MCF 10A (cell line): Measurements from ENCODE around the gene ZNF358. TPM values are rescaled to one million over a fixed set of nuclear protein-coding genes. Genes with fewer than 3 reads are reported as not detected.
A peak's percentile ranks its signal among the peaks of the same experiment; 100 is the strongest.

Experiments used
- BruUV-seq: library from RNA; stranded (reverse); fragments of 400-500 nt; replicated peaks from 2 replicates; lab custom pipeline; 2021; lab: Mats Ljungman, UMichigan
- CTCF ChIA-PET: fragments of 300-600 bp; sonication (Branson Sonifier 250); formaldehyde crosslinking; extraction: SDS; loops from one replicate; lab custom pipeline; 2021; ENCODE audit warnings: antibody characterized with exemption, inconsistent platforms; lab: Yijun Ruan, JAX
- POLR2A ChIA-PET: fragments of 300-600, 350-650 bp; sonication (Branson Sonifier 250); formaldehyde crosslinking; extraction: SDS; loops from one replicate; lab custom pipeline; 2020; ENCODE audit warnings: antibody characterized with exemption, inconsistent platforms; lab: Yijun Ruan, JAX
- DNase-seq: peaks from one replicate; pipeline ENCODE4 v3.0.0-alpha.2; 2018; ENCODE audit not compliant: unreplicated experiment
- H3K27ac Mint-ChIP-seq: one replicate; pipeline ENCODE4 v1.8.0; 2022; ENCODE audit warnings: mild to moderate bottlenecking, low read depth, mixed read lengths; ENCODE audit not compliant: unreplicated experiment
- H3K27me3 Mint-ChIP-seq: one replicate; pipeline ENCODE4 v1.8.0; 2022; ENCODE audit warnings: mixed read lengths; ENCODE audit not compliant: insufficient read depth, unreplicated experiment
- H3K36me3 Mint-ChIP-seq: one replicate; pipeline ENCODE4 v1.8.0; 2022; ENCODE audit warnings: mild to moderate bottlenecking, moderate library complexity, mixed read lengths; ENCODE audit not compliant: insufficient read depth, unreplicated experiment
- H3K4me1 Mint-ChIP-seq: one replicate; pipeline ENCODE4 v1.8.0; 2022; ENCODE audit warnings: mixed read lengths; ENCODE audit not compliant: insufficient read depth, unreplicated experiment
- H3K4me3 Mint-ChIP-seq: one replicate; pipeline ENCODE4 v1.8.0; 2022; ENCODE audit warnings: mild to moderate bottlenecking, moderate library complexity, mixed read lengths; ENCODE audit not compliant: unreplicated experiment
- H3K9me3 Mint-ChIP-seq: one replicate; pipeline ENCODE4 v1.8.0; 2022; ENCODE audit warnings: mixed read lengths; ENCODE audit not compliant: unreplicated experiment
- intact Hi-C: fragments of 100-400 bp; cut with micrococcal nuclease; formaldehyde crosslinking; loops from 2 replicates; pipeline ENCODE4 v1.14.1; 2022
- total RNA-seq: library from RNA; stranded (reverse); gene quantifications from 2 replicates; pipeline ENCODE4 v1.2.3, GENCODE V29; 2022
- TF ChIP-seq, protein P1 (sequence below): fragments of 200-600 bp; IDR thresholded peaks from one replicate; pipeline ENCODE4 v1.8.0; 2022; ENCODE audit warnings: antibody characterized with exemption, mild to moderate bottlenecking; ENCODE audit not compliant: unreplicated experiment

Gene ZNF358
- total RNA-seq, 1 experiment from 2014 or later: 16.9 TPM

GRCh38 chr19:7515110-7515644, 726 bp upstream of the ZNF358 start:
- H3K36me3 Mint-ChIP-seq: no peaks in the 10 kb centered on the region
- TF ChIP-seq, protein P1, sequence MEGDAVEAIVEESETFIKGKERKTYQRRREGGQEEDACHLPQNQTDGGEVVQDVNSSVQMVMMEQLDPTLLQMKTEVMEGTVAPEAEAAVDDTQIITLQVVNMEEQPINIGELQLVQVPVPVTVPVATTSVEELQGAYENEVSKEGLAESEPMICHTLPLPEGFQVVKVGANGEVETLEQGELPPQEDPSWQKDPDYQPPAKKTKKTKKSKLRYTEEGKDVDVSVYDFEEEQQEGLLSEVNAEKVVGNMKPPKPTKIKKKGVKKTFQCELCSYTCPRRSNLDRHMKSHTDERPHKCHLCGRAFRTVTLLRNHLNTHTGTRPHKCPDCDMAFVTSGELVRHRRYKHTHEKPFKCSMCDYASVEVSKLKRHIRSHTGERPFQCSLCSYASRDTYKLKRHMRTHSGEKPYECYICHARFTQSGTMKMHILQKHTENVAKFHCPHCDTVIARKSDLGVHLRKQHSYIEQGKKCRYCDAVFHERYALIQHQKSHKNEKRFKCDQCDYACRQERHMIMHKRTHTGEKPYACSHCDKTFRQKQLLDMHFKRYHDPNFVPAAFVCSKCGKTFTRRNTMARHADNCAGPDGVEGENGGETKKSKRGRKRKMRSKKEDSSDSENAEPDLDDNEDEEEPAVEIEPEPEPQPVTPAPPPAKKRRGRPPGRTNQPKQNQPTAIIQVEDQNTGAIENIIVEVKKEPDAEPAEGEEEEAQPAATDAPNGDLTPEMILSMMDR: no peak
- no TSS peak for BruUV-seq
- DNase-seq: no peak
- no peaks in the 10 kb centered on the region for H3K9me3 Mint-ChIP-seq
- intact Hi-C loops: no loop called here
- H3K27ac Mint-ChIP-seq: peak overlapping the region; percentile 85
- H3K4me3 Mint-ChIP-seq: peak overlapping the region; percentile 74
- no peaks in the 10 kb centered on the region for H3K27me3 Mint-ChIP-seq
- ChIA-PET POLR2A (interaction anchor here (0.6 to 1.5 kb wide), 4 partner anchors 18 to 131 kb away, joined by 3 to 4 read pairs (median 4); partner anchors contain the start of genes PET100, PNPLA6 and XAB2), CTCF (no interaction called here)
- H3K4me1 Mint-ChIP-seq: peaks cover 7% of the 10 kb centered on the region

DNA sequence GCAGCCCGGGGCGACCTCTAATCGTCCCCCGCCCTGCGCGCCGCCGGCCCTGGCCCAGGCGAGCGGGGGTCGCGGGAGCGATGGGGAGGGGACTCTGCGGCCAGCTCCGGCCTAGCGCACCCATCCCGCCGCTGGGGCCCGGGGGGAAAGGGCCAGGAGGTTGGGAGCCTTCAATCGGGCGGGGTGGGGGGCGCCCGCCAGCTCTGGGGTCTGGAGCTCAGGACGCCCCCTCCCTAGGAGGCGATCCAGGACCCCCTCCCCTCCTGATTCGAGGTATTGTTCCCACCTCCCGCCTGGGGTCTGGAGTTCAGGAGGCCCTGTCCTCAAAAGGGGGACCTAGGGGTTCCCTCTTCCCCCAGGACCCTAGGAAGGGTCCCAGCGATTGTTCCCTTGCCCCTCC, 430 bp downstream of the ZNF358 start:
- H3K9me3 Mint-ChIP-seq: no peaks in the 10 kb centered on the region
- H3K36me3 Mint-ChIP-seq: no peaks in the 10 kb centered on the region
- no TSS peak for BruUV-seq
- ChIA-PET POLR2A (interaction anchor here (0.8 to 1.5 kb wide), 2 partner anchors 19 to 127 kb away, joined by 3 to 4 read pairs; a partner anchor contains a TSS), CTCF (interaction anchor here (1.0 to 1.6 kb wide), 2 partner anchors 139 to 162 kb away, joined by 3 to 5 read pairs; no protein-coding TSS in a partner anchor)
- no peak for DNase-seq
- H3K27me3 Mint-ChIP-seq: no peaks in the 10 kb centered on the region
- TF ChIP-seq, protein P1: no peak
- H3K4me1 Mint-ChIP-seq: peaks cover 7% of the 10 kb centered on the region
- intact Hi-C loops: no loop called here
- H3K27ac Mint-ChIP-seq: peak overlapping the region; percentile 73
- H3K4me3 Mint-ChIP-seq: peak overlapping the region; percentile 68

GRCh38 chr19:7516878-7517277, 975 bp downstream of the ZNF358 start:
- no peaks in the 10 kb centered on the region for H3K9me3 Mint-ChIP-seq
- H3K36me3 Mint-ChIP-seq: peaks cover 4% of the 10 kb centered on the region
- CTCF ChIA-PET: interaction anchor here (1.0 to 1.6 kb wide), 2 partner anchors 139 to 162 kb away, joined by 3 to 5 read pairs; no protein-coding TSS in a partner anchor
- H3K27me3 Mint-ChIP-seq: no peaks in the 10 kb centered on the region
- intact Hi-C loops: no loop called here
- H3K27ac Mint-ChIP-seq: peak overlapping the region; percentile 73
- peaks cover 10% of the 10 kb centered on the region for H3K4me1 Mint-ChIP-seq
- peak overlapping the region; percentile 68 for H3K4me3 Mint-ChIP-seq
- BruUV-seq: no TSS peak
- POLR2A ChIA-PET: interaction anchor here (0.8 to 1.4 kb wide), 2 partner anchors 10 to 127 kb away, joined by 3 to 4 read pairs; no protein-coding TSS in a partner anchor
- no peak for DNase-seq
- TF ChIP-seq, protein P1: no peak

DNA sequence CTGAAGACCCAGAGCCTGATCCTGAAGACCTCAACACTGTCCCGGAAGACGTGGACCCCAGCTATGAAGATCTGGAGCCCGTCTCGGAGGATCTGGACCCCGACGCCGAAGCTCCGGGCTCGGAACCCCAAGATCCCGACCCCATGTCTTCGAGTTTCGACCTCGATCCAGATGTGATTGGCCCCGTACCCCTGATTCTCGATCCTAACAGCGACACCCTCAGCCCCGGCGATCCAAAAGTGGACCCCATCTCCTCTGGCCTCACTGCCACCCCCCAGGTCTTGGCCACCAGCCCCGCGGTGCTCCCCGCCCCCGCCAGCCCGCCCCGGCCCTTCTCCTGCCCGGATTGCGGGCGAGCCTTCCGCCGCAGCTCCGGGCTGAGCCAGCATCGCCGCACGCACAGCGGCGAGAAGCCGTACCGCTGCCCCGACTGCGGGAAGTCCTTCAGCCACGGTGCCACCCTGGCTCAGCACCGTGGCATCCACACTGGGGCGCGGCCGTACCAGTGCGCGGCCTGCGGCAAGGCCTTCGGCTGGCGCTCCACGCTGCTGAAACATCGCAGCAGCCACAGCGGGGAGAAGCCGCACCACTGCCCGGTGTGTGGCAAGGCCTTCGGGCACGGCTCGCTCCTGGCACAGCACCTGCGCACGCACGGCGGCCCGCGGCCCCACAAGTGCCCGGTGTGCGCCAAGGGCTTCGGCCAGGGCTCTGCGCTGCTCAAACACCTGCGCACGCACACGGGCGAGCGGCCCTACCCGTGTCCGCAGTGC, 3.6 kb downstream of the ZNF358 start:
- no peaks in the 10 kb centered on the region for H3K27me3 Mint-ChIP-seq
- intact Hi-C loops: no loop called here
- peaks cover 13% of the 10 kb centered on the region for H3K36me3 Mint-ChIP-seq
- TF ChIP-seq, protein P1: no peak
- peaks cover 16% of the 10 kb centered on the region for H3K4me1 Mint-ChIP-seq
- POLR2A ChIA-PET: no interaction called here
- H3K4me3 Mint-ChIP-seq: no peak overlapping the region
- DNase-seq: no peak
- CTCF ChIA-PET: no interaction called here
- BruUV-seq: no TSS peak
- no peaks in the 10 kb centered on the region for H3K9me3 Mint-ChIP-seq
- H3K27ac Mint-ChIP-seq: no peak overlapping the region
